Nucleus accumbens (tissue), 56 donors: Measurements from ENCODE around the gene RMC1.

Experiments used
- DNase-seq, 56 donors: peaks; one replicate each; lab custom pipeline; 2025; lab: John Stamatoyannopoulos, UW

The RMC1 gene

DNA sequence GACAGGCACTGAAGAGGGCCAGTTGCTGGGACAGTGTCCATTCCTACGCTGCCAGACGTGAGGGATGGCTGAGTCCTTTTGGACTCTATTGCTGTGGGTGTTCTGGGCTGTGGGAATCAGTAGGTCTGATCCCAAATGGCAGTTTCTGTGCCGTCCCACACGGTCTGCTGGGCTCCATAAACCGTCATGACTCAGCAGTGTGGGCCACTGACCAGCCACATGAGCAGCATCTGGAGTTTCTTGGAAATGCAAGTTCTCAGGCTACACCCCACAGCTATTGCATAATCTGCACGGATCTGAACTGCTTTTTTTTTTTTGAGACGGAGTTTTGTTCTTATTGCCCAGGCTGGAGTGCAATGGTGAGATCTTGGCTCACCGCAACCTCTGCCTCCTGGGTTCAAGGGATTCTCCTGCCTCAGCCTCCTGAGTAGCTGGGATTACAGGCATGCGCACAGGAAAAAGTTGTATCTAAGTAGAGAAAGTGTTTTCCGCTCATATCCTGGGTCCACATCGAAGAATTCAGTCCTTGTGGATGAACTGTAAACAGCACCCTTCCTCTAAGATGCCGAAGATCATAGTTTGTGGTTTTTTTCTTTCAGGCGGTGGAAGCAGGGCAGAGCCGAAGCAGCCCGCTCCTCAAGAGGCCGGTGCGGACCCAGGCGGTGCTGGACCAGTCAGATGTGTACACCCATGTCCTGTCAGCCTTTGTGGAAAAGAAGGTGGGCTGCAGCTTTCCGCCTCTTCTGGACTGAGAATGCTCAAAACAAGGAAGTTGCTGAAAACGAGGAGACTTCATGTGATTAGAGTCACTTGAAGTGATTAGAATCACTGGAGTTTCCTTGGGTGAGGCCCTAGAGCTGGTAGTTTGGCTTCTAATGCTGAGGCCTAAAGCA, 25.5 kb downstream of the RMC1 start:
- peak in 5 of 56 donors; percentile 5 to 20 (median 18) for DNase-seq

DNA sequence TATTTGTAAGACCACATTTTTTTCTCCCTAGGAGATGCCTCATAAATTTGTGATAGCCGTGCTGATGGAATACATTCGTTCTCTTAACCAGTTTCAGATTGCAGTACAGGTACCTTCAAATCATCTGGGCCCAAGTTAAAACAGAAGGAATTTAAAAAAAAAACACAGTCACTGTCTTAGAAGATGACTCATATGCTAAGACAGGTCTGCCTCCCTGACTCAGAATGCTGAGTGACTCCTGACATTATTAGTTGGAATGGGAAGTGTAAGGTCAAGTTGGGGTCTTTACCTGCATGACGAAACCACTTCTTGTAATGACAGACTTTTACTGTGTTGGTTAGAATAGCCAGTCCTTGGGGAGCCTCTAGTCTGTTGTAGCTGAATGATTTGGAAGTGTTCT, 26.3 kb downstream of the RMC1 start:
- DNase-seq: no peak

DNA sequence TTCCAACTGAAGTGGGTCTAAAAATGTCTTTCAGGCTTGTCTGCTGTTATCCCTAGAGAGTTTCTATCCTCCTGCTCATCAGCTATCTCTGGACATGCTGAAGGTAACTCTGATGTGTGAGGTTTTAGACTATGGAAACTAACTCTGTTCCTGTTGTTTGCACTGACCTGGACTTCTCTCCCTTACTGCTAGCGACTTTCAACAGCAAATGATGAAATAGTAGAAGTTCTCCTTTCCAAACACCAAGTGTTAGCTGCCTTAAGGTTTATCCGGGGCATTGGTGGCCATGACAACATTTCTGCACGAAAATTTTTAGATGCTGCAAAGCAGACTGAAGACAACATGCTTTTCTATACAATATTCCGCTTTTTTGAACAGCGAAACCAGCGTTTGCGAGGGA, 26.9 kb downstream of the RMC1 start:
- DNase-seq: no peak

DNA sequence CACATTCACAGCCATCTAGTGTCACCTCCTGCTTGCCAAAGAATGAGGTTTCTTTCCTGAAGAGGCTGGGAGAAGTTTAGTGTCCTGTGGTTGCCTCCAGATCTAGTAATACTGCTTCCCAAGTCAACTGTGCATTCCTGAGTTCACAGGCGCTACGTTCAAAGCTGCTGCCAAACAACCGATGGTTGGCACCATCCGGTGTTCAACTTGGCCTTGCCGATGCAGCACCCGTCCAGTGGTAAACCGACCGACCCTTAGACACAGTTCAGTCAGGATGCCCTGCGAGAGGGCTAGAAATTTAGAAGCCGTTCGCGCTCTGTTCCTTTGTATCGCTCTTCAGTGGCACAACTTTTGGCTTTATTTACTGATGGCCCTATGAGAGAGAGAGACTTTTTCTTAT, 28.6 kb downstream of the RMC1 start:
- DNase-seq: no peak

DNA sequence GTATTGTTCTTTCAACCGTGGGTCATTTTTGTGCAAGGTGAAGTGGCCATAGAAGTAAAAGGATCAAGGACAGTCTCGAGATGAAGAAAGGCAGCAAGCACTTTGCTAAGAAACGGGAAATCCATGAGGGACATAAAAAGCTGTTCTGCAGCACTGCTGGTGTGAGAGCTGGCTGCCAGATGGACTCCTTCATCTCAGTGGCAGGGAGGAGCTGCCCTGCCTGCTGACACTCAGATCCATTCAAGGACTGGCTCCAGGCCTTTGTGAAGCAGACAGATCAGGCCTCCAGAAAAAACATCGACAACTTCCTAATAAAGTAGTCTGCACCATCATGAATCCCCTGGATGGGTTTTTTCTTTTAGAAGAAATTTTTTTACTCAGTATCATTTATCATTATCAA, 29.5 kb downstream of the RMC1 start:
- peak in 1 of 56 donors; percentile 7 for DNase-seq

DNA sequence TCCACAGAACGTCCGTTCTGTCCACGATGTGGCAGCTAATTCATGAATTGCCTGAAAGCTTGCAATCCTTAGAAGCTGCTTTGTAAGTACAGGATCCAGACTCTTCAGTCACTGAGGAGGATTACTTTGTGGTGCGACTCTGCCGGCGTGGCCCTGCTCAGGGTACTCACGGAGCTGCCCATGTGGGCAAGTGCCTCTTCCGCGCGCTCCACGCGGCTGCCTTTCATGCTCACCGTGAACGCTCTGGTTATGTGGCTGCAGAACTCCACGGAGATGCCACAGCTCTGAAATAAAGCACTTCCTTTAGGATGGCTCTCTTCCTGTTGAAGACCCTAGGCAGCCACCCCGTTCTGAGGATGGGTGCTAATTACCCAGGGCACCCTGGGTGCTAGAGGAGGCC, 31.0 kb downstream of the RMC1 start:
- DNase-seq: no peak

DNA sequence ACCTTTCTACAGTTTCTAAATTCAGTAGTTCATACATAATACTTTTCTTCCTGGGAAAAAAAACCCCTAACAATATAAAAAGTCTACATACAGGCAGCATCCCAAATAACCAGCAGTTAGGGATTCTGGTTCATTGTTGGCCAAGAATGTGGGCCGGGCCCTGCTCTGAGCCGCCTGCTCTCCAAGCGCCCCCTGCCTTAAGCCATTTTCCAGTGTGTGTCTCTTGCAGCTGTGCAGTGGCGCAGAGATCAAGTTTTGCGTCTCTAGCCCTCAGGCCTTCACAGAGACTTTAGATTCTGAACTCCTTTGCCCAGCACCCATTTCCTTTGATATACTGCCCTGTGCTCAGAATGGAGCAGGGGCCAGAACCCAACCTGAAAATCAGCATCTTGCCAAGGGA, 32.9 kb downstream of the RMC1 start:
- no peak for DNase-seq

DNA sequence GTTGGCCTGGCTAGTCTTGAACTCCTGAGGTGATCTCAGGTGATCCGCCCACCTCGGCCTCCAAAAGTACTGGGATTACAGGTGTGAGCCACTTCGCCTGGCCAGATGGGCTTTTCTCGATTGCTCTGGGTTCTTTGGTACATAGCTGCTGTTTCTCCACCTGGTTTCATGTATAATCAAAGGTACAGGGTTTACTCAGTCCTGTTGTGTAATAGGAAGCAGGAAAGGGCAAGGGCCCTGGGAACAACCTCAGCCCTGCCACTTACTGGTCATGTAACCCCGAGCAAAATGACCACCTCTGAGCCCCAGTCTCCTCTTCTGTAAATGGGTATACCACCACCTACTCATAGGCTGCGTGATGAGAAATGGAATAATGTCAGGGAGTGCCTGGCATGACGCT, 34.0 kb downstream of the RMC1 start:
- no peak for DNase-seq

DNA sequence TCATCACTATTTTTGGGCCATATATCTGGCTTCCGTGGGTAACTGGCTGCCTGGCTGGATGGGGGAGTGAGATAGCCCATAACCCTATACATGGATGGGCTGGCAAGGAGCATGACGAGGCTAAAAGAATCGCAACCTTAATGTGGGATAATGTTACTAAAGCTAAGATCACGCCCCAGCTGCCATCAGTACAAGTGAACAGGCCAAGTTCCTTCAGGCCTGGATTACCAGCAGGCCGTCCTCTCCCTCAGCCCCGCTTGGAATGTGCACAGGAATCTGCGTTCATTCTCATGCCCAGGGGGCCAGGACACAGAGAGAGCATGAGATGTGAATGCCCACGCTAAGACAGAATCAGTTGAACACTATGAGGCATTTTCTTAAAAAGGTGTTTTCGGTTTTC, 34.7 kb downstream of the RMC1 start:
- DNase-seq: no peak

DNA sequence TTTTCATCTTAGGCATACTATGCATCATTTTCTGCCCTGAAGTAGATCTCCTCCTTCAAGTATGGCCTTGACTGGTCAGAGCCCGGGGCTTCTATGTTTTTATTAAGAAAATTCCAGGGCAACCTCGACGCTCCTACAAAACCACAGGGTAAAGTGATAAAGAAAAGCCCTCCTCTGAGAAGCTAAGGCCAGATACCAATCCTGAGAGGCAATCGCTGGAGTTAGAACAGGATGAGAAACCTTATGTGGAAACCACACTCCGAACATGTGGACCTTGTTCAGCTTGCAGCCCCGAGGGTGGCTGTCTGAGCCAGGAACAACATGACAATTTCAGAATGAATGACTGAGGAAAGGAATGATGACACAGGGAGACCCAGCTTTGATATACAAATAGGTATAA, 35.6 kb downstream of the RMC1 start:
- no peak for DNase-seq

DNA sequence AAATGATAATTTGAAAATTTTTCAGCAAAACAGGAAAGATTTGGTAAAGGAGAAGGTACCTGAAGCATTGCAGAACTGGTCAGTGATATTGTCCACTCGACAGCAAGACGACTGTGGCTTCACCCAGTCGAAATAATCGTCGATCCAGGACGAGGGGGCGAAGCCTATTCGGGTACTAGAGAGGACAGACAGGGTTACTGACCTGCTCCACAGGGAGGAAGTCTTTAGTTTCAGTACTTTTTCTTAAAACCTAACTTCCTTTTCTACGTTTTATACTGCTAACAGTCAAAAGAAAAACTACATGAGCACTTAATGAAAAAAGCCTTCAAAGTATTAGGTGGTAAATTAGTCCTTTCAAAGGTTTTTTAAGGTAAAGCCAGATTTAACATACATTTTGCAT, 36.0 kb downstream of the RMC1 start:
- no peak for DNase-seq

DNA sequence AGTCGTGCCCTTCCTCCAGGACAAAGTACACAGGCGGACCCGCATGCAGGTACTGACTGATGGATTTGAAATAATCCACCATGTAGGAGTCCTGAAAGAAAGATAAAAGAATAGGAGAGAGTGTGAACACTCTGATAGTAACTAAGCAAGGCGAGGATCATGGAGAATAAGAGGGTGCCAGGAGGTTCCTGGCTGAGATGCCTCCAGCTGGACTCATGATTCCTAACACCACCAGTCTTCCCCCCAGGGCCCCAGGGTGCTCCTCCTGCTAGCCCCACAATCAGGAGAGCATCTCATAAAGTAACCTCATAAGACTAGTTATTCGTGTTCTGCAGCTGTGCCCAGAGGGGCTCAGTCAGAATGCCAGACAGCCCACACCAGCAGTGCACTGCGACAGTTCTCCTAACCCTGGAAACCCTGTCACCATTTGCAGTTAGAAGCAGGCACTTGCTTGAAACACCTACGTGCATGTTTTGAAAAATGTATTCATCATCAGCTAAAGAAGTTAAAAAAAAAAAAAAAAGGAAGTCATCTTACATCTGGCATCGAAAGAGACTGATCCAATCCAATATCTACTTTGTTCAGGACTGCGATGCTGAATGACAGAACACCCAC, 36.7 kb downstream of the RMC1 start:
- DNase-seq: no peak

DNA sequence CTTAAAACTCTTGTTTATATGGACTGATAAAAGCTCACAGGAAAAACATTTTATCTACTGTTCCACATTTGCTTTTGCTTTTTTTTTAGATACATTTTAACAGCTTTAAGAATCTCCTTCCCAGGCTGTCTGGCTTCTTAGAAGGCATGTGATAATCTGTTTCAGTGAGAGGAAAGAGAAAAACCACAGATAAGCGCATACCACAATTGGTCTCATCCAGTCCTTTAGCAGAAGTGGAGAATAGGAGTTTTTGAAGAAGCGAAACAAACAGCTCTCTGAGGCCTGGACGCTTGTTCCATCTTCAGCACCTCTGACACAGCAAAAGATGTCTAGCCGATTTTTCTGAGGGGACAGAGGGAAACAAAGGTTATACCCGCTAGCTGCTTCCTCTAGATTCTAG, 37.6 kb downstream of the RMC1 start:
- DNase-seq: no peak

DNA sequence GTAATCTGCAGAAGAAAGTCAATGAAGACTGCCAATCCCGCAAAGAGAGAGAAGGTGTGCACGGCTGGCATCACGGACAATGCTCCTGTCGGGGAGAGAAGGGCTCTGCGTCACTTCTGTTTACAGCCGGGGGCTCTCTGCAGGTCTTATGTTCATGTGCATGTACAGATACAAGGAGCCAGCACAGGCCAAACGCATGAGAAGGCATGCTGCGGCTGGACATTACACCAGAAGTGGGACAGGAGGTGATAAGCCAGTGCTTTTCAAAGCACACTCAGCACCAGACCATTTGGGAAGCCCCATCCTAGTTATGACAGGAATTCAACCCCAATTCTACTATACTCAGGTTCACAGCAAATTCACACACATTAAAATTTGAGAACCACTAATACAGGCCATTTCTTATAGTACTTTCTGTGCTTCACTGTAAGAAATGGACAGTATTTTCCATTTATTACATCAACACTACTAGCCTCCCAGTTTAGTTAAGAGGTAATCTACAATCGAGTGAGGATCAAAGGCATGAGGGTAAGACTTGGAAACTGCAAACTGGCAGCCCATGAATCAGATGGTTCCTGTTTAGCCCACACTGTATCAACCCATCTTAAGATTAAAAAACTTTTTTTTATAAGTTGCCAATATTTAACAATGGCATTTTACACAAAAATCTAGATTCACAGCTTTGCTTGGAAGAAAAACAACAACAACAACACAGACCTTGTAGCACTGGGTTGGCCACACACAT, 38.2 kb downstream of the RMC1 start:
- no peak for DNase-seq

DNA sequence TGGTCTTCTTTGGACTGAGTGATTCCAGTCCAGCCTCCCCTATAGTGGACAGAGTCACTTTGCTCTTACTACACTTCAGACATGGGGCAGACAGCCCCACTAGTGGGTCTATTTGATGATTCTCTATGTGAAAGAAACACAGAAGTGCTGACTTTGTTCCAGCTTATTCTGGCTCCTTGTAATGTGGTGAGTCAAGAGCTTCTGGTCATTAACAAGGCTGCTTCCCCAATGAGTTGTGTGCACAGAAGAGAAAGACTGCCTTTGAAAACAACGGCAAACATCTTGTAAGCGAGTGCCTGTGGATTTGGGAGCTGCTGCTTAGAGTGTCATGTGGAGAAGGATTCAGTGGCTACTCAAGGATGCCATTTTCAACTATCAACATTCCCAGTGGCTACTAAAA, 39.1 kb downstream of the RMC1 start:
- no peak for DNase-seq

DNA sequence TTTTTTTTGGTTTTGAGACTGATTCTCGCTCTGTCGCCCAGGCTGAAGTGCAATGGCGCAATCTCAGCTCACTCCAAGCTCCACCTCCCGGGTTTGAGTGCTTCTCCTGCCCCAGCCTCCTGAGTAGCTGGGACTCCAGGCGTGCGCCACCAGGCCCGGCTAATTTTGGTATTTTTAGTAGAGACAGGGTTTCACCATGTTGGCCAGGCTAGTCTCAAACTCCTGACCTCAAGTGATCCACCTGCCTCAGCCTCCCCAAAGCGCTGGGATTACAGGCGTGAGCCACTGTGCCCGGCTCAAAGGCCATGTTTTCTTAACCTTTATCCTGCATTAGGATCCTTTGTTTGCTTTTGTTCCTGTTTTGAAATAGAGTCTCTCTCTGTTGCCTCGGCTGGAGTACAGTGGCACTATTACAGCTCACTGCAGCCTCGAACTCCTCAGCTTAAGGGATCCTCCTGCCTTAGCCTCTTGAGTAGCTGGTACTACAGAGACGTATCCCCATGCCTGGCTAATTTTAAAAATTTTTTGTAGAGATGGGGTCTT, 42.0 kb downstream of the RMC1 start:
- no peak for DNase-seq

DNA sequence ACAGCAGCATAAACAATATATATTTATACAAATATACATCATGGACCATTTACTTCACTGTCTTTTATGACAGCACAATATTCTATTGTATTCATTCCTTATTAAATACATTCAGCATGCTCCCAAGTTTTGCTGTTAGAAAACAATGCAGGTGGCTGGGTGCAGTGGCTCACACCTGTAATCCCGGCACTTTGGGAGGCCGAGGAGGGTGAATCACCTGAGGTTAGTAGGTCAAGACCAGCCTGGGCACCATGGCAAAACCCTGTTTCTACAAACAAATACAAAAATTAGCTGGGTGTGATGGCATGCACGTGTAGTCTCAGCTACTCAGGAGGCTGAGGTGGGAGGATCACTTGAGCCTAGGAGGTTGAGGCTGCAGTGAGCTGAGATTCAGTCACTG, 44.0 kb downstream of the RMC1 start:
- DNase-seq: no peak

DNA sequence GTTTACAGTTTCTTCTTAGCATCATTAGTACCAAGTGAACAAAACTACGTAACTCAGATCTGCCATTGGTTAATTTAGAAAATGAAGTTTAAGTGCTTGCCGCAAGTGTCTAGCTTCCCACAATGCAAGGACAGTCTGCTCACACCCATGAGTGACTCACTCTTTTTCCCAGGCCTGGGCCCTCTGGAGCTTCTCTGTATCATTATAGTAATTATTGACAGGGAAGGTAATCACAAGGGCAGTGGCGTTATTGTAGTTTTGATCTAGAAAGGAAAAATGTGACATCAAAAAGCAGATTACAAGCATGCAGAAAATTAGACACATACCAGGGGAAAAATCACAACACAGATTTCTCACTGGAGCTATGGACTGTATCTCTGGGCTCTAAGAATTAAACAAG, 44.5 kb downstream of the RMC1 start:
- no peak for DNase-seq

DNA sequence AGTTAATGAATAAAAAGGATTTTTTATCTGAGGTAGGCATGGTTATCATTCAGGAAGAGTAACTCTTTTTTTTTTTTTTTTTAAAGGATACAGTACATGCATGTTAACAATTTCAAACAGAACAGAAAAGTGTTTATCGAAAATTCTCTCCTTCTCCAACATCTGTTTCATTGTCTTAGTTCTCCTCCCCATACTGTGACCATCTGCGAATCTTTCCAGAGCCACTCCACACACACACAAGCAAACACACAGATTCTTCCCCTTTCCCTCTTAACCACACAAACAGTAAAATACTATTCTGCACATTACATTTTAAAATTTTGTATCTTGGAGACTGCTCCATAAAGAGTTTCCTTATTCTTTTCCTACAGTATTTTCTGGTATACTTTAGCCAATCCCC, 45.0 kb downstream of the RMC1 start:
- DNase-seq: no peak

DNA sequence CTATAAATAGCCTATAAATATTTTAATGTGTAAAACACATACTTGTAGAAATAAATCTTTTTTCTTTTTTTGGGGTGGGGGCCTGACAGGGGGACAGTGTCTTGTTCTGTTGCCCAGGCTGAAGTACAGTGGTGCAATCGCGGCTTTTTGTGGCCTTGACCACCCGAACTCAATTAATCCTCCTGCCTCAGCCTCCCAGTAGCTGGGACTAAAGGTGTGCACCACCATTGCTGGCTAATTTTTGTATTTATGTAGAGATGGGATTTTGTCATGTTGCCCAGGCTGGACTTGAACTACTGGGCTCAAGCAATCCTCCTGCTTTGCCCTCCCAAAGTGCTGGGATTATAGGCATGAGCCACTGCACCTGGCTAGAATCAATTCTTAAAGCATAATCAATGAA, 45.4 kb downstream of the RMC1 start:
- no peak for DNase-seq

DNA sequence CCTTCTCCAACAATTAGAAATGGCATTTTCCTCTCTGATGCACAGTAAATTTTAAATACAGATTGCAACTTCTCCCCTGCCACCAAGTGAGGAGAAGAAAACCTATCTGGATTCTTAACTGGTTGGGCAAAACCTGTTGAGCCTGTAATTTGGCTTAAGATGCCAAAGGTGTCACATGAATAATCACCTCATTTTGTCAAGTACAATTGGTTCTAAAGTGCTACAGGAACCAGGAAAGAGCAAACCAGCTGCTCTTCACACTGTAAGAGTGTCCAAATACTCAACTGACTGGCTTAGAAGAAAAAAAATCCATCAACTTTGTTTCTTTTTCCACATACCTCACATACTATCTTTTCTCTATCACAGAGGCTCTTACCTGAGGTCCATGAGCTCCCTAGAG, 47.6 kb downstream of the RMC1 start:
- DNase-seq: no peak
